ENCODE results near the gene TRIM54.

Gene TRIM54

DNA sequence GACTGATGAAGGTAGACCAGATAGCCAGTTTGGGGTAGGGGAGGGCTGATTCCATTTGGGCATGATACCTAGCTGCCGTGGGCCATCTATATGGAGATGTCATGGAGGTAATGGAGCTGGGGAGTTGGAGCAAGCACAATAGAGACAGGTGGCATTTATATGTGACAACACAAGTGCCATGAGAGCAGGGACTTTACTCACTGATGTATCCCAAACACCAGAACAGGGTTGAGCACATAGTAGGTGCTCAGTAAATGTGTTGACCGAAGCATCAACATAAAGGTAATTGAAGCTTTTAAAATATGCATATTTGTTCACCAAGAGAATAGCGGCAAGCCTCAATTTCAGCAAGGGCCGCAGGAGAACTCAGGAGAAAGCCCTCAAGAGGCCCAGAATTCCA is 34.3 kb upstream of the TRIM54 start:
- Histone ChIP-seq H3K9ac (ENCODE audit: low read length) (no peak overlapping the region), H3K27ac (ENCODE audit: low read depth, low read length) (no peak overlapping the region), H3K9me3 (ENCODE audit: insufficient read depth, low read depth, low read length) (no peaks in the 10 kb centered on the region), H2BK12ac (ENCODE audit: low read length) (no peak overlapping the region), H3K4me2 (ENCODE audit: low read length) (no peak overlapping the region), H4K8ac (ENCODE audit: low read depth, low read length) (no peak overlapping the region), H3K4ac (ENCODE audit: low read depth, low read length) (no peak overlapping the region), H2AK5ac (ENCODE audit: low read length) (no peak overlapping the region), H3K79me1 (ENCODE audit: low read length) (no peaks in the 10 kb centered on the region), H3K36me3 (ENCODE audit: control insufficient read depth in 1 of 2, insufficient read depth in 2 of 2, low read length in 2 of 2) (peaks cover 15 to 22% of the 10 kb centered on the region in 2 experiments), H2BK5ac (ENCODE audit: low read depth, low read length, poor library complexity) (no peak overlapping the region), H4K91ac (ENCODE audit: low read depth, low read length) (no peak overlapping the region), H2AFZ (ENCODE audit: insufficient read depth, low read length, poor library complexity) (no peak overlapping the region), H3K4me1 (ENCODE audit: control insufficient read depth in 1 of 2, insufficient read depth in 2 of 2, low read length in 2 of 2) (no peaks in the 10 kb centered on the region), H3K23ac (ENCODE audit: low read length) (no peak overlapping the region), H3K27me3 (ENCODE audit: insufficient read depth, low read length) (no peaks in the 10 kb centered on the region), H3K79me2 (ENCODE audit: control insufficient read depth, insufficient read depth, low read length, poor library complexity) (no peaks in the 10 kb centered on the region), H4K12ac (ENCODE audit: low read depth, low read length) (no peak overlapping the region), H3K18ac (ENCODE audit: low read length) (no peak overlapping the region), H3K14ac (ENCODE audit: low read length) (no peak overlapping the region), H2BK120ac (ENCODE audit: insufficient read depth, low read length, poor library complexity) (no peak overlapping the region), H3K4me3 (ENCODE audit: low read depth, low read length) (no peak overlapping the region)
- DNase-seq = no peak
- WGBS (ENCODE audit: extremely low coverage, insufficient coverage, insufficient read length) = no CpG with 5 or more reads among the region's 4 CpGs

DNA sequence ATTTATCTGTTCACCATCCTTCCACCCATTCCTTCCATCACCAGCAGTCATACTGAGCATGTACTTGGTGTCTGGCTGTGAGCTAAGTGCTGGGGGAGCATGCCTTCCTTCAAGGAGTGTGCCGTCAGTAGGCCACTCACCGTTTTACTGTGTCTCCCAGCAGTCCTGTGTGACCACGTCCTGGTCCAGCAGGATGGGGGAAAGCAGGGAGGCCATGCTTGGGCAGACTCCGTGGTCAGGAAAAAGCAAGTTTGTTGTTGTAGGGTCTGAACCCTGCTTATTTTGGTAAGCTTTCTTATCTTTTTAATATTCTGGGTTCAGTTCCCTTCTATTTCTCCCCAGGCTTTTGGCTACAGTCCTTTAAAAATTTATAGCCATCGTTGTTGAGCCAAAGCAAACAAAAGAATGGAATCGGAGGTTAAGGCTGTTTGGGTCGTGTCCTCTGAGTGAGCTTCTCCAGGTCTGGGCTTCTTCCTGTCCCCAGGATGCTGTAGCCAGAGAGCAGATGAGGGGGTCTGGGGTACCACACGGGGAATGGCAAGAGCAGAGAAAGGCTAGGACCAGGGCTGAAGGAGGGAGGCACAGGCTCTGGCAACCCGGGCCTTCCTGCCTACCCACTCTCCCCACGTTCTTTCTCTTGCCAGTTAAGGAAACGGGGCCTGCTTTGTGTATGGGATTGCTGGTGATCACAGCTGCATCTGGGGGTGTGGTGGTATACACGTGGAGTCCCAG is 32.9 kb upstream of the TRIM54 start:
- H2AFZ ChIP-seq (ENCODE audit: insufficient read depth, low read length, poor library complexity) = no peak overlapping the region
- DNase-seq = no peak
- H4K8ac ChIP-seq (ENCODE audit: low read depth, low read length) = no peak overlapping the region
- H2BK12ac ChIP-seq (ENCODE audit: low read length) = no peak overlapping the region
- H2BK120ac ChIP-seq (ENCODE audit: insufficient read depth, low read length, poor library complexity) = no peak overlapping the region
- H3K14ac ChIP-seq (ENCODE audit: low read length) = no peak overlapping the region
- H3K4me3 ChIP-seq (ENCODE audit: low read depth, low read length) = no peak overlapping the region
- H4K91ac ChIP-seq (ENCODE audit: low read depth, low read length) = no peak overlapping the region
- no peaks in the 10 kb centered on the region for H3K79me1 ChIP-seq (ENCODE audit: low read length)
- no peak overlapping the region for H3K4ac ChIP-seq (ENCODE audit: low read depth, low read length)
- no peak overlapping the region for H2AK5ac ChIP-seq (ENCODE audit: low read length)
- no peak overlapping the region for H2BK5ac ChIP-seq (ENCODE audit: low read depth, low read length, poor library complexity)
- H4K12ac ChIP-seq (ENCODE audit: low read depth, low read length) = no peak overlapping the region
- H3K79me2 ChIP-seq (ENCODE audit: control insufficient read depth, insufficient read depth, low read length, poor library complexity) = no peaks in the 10 kb centered on the region
- no peak overlapping the region for H3K27ac ChIP-seq (ENCODE audit: low read depth, low read length)
- no peak overlapping the region for H3K18ac ChIP-seq (ENCODE audit: low read length)
- H3K23ac ChIP-seq (ENCODE audit: low read length) = no peak overlapping the region
- no peaks in the 10 kb centered on the region for H3K9me3 ChIP-seq (ENCODE audit: insufficient read depth, low read depth, low read length)
- H3K27me3 ChIP-seq (ENCODE audit: insufficient read depth, low read length) = no peaks in the 10 kb centered on the region
- WGBS (ENCODE audit: extremely low coverage, insufficient coverage, insufficient read length) = no CpG with 5 or more reads among the region's 12 CpGs
- H3K4me1 ChIP-seq (ENCODE audit: control insufficient read depth in 1 of 2, insufficient read depth in 2 of 2, low read length in 2 of 2) = no peaks in the 10 kb centered on the region
- peaks cover under 1 to 8% of the 10 kb centered on the region in 2 experiments for H3K36me3 ChIP-seq (ENCODE audit: control insufficient read depth in 1 of 2, insufficient read depth in 2 of 2, low read length in 2 of 2)
- no peak overlapping the region for H3K4me2 ChIP-seq (ENCODE audit: low read length)
- no peak overlapping the region for H3K9ac ChIP-seq (ENCODE audit: low read length)

DNA sequence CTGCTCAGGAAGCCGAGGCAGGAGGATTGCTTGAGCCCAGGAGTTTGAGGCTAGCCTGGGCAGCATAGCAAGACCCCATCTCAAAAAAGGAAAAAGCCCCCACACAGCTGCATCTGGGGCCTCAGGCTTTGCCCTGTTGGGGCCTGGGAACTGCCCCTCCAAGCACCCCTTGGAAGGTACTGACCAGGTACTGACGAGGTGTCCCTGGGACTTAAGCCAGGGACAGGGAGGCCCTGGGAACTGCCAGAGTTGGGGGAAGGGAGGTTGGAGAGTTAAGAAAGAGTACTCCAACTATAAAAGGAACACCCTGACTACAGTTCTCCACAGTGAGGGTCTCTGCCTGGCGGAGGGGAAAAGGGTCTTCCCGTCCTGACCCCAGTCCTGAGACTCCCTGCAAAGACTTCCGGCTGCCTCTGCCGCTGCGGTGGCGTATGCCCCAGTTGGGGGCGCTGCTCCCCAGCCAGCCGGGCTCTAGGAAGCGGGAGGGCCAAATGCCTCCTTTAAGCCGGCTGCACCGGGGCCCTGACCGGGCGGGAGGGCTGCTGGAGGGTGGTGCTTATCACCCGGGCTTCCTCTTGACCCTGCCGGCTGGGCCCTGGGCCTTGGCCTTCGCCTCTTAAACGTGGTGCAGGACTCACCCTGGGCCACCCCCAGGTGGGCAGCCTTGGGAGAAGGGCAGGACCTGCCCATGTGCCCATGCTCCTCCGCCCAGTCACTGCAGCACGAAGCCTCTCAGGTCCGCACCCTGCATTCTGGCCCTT is 32.2 kb upstream of the TRIM54 start:
- WGBS (ENCODE audit: extremely low coverage, insufficient coverage, insufficient read length) = no CpG with 5 or more reads among the region's 22 CpGs
- H3K27me3 ChIP-seq (ENCODE audit: insufficient read depth, low read length) = no peaks in the 10 kb centered on the region

DNA sequence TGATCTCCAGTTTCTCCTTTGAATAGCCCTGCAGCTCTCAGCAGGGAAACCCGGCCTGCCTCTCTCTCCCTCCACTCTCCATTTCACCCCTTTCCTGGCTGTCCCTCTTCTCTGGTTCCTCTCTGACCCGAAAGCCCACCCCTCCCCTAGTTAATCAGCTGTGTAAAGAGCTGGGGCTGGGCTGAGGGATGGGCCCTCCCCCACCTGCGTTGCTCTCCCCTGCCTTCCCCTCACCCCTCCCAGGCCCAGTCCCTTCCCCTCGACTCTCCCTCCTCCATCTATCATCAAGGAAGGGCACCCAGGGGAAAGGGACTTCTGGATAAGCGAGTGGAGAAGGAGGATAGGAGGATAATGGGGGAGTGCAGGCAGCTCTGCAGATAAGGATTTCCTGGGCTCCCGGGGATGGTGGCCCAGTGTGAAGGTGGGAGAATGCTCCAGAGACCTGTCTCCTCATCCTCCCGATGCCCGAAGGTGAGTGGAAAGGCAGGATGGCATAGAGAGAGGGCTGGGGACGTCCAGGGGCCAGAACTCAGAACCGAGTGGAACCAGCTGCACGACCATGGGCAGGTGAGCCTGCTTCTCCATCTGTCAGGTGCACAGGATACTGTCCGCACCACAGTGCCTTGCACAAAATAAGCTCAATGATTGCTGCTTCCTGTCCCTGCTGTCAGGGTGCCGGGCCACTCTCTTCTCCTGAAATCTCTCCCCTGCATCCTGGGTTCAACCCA is 31.4 kb upstream of the TRIM54 start:
- no peak for DNase-seq
- Histone ChIP-seq H2BK12ac (ENCODE audit: low read length) (no peak overlapping the region), H3K79me1 (ENCODE audit: low read length) (no peaks in the 10 kb centered on the region), H3K79me2 (ENCODE audit: control insufficient read depth, insufficient read depth, low read length, poor library complexity) (no peaks in the 10 kb centered on the region), H4K8ac (ENCODE audit: low read depth, low read length) (peak overlapping the region; percentile 17), H3K4ac (ENCODE audit: low read depth, low read length) (no peak overlapping the region), H3K9ac (ENCODE audit: low read length) (no peak overlapping the region), H3K4me1 (ENCODE audit: control insufficient read depth in 1 of 2, insufficient read depth in 2 of 2, low read length in 2 of 2) (no peaks in the 10 kb centered on the region), H3K18ac (ENCODE audit: low read length) (no peak overlapping the region), H3K36me3 (ENCODE audit: control insufficient read depth in 1 of 2, insufficient read depth in 2 of 2, low read length in 2 of 2) (no peaks in the 10 kb centered on the region), H4K12ac (ENCODE audit: low read depth, low read length) (no peak overlapping the region), H3K9me3 (ENCODE audit: insufficient read depth, low read depth, low read length) (no peaks in the 10 kb centered on the region), H3K23ac (ENCODE audit: low read length) (no peak overlapping the region), H3K27ac (ENCODE audit: low read depth, low read length) (no peak overlapping the region), H3K4me2 (ENCODE audit: low read length) (no peak overlapping the region), H2AFZ (ENCODE audit: insufficient read depth, low read length, poor library complexity) (no peak overlapping the region), H3K4me3 (ENCODE audit: low read depth, low read length) (no peak overlapping the region), H3K27me3 (ENCODE audit: insufficient read depth, low read length) (no peaks in the 10 kb centered on the region), H2AK5ac (ENCODE audit: low read length) (no peak overlapping the region), H4K91ac (ENCODE audit: low read depth, low read length) (no peak overlapping the region), H2BK120ac (ENCODE audit: insufficient read depth, low read length, poor library complexity) (no peak overlapping the region), H3K14ac (ENCODE audit: low read length) (no peak overlapping the region), H2BK5ac (ENCODE audit: low read depth, low read length, poor library complexity) (no peak overlapping the region)
- WGBS (ENCODE audit: extremely low coverage, insufficient coverage, insufficient read length) = no CpG with 5 or more reads among the region's 13 CpGs

More for the DNA sequence above, 32.2 kb upstream of the TRIM54 start:
- H3K79me2 ChIP-seq (ENCODE audit: control insufficient read depth, insufficient read depth, low read length, poor library complexity) = no peaks in the 10 kb centered on the region
- H3K9me3 ChIP-seq (ENCODE audit: insufficient read depth, low read depth, low read length) = no peaks in the 10 kb centered on the region
- no peak overlapping the region for H2BK5ac ChIP-seq (ENCODE audit: low read depth, low read length, poor library complexity)
- H3K14ac ChIP-seq (ENCODE audit: low read length) = no peak overlapping the region
- no peak overlapping the region for H3K4ac ChIP-seq (ENCODE audit: low read depth, low read length)
- H4K8ac ChIP-seq (ENCODE audit: low read depth, low read length) = peak overlapping the region; percentile 24
- H2AFZ ChIP-seq (ENCODE audit: insufficient read depth, low read length, poor library complexity) = no peak overlapping the region
- DNase-seq = peak in 1 of 2 donors; percentile 25
- H3K4me2 ChIP-seq (ENCODE audit: low read length) = peak overlapping the region; percentile 19
- no peak overlapping the region for H2BK12ac ChIP-seq (ENCODE audit: low read length)
- no peaks in the 10 kb centered on the region for H3K4me1 ChIP-seq (ENCODE audit: control insufficient read depth in 1 of 2, insufficient read depth in 2 of 2, low read length in 2 of 2)
- peak overlapping the region; percentile 31 for H4K12ac ChIP-seq (ENCODE audit: low read depth, low read length)
- H4K91ac ChIP-seq (ENCODE audit: low read depth, low read length) = no peak overlapping the region
- no peak overlapping the region for H2AK5ac ChIP-seq (ENCODE audit: low read length)
- H2BK120ac ChIP-seq (ENCODE audit: insufficient read depth, low read length, poor library complexity) = no peak overlapping the region
- H3K27ac ChIP-seq (ENCODE audit: low read depth, low read length) = no peak overlapping the region
- no peak overlapping the region for H3K18ac ChIP-seq (ENCODE audit: low read length)
- H3K23ac ChIP-seq (ENCODE audit: low read length) = no peak overlapping the region
- H3K4me3 ChIP-seq (ENCODE audit: low read depth, low read length) = no peak overlapping the region
- peaks cover 0 to 2% of the 10 kb centered on the region in 2 experiments for H3K36me3 ChIP-seq (ENCODE audit: control insufficient read depth in 1 of 2, insufficient read depth in 2 of 2, low read length in 2 of 2)
- H3K79me1 ChIP-seq (ENCODE audit: low read length) = no peaks in the 10 kb centered on the region
- H3K9ac ChIP-seq (ENCODE audit: low read length) = no peak overlapping the region
